Measurements from ENCODE around the gene LYPD3. TPM values are rescaled to one million over a fixed set of nuclear protein-coding genes. Genes with fewer than 3 reads are reported as not detected.
A peak's percentile ranks its signal among the peaks of the same experiment; 100 is the strongest.

The LYPD3 gene
- total RNA-seq, 2 experiments from 2014 or later, result not detected

DNA sequence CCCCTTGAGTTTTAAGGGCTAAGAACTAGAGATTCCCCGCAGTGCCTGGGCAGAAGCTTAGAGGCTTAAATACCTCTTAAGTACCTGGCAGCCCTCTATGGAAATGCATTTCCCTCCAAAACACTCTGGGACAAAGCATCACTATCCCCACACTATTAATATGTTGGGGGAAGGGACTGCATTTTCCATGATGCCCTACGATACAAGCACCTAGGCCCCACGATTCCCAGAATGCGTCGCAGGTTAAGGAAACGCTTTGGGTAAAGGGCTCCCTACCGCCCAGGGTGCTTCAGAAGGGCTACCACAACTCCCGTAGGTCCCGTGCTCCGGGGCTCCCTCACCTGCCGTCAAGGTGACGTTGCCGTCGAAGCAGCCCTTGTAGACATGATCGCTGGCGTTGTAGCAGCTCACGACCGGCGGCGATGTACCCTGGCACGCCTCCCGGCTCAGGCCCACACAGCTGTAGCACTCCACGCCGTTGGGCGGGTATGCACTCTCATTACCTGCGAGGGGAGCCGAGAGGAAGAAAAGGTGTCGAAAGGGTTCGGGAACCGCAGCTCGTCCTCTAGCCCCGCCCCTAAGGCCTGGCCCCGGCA is 2.5 kb downstream of the LYPD3 start:
- CTCF ChIA-PET (ENCODE audit: unreplicated experiment), result interaction anchor here (0.8 kb wide), 1 partner anchor 39 kb away, joined by 10 read pairs; no protein-coding TSS in a partner anchor
- TF ChIP-seq, protein P1, sequence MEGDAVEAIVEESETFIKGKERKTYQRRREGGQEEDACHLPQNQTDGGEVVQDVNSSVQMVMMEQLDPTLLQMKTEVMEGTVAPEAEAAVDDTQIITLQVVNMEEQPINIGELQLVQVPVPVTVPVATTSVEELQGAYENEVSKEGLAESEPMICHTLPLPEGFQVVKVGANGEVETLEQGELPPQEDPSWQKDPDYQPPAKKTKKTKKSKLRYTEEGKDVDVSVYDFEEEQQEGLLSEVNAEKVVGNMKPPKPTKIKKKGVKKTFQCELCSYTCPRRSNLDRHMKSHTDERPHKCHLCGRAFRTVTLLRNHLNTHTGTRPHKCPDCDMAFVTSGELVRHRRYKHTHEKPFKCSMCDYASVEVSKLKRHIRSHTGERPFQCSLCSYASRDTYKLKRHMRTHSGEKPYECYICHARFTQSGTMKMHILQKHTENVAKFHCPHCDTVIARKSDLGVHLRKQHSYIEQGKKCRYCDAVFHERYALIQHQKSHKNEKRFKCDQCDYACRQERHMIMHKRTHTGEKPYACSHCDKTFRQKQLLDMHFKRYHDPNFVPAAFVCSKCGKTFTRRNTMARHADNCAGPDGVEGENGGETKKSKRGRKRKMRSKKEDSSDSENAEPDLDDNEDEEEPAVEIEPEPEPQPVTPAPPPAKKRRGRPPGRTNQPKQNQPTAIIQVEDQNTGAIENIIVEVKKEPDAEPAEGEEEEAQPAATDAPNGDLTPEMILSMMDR (conservative IDR thresholded peaks at IDR 0.05; ENCODE audit: low read length), result no peak
- TF ChIP-seq EZH2phosphoT487 (IDR thresholded peaks at IDR 0.05; ENCODE audit: borderline replicate concordance, low read depth, low read length), result no peak
- no peak for DNase-seq (ENCODE audit: low spot score)
- Histone ChIP-seq H3K9me2 (ENCODE audit: insufficient read depth, low read length) (no peaks in the 10 kb centered on the region), H2AFZ (ENCODE audit: low read length) (no peak overlapping the region), H4K20me1 (ENCODE audit: insufficient read depth, low read length) (no peaks in the 10 kb centered on the region), H3K4me3 (ENCODE audit: low read depth, low read length, poor library complexity, severe bottlenecking) (no peak overlapping the region), H3K79me2 (ENCODE audit: insufficient read depth, low read depth, low read length) (no peaks in the 10 kb centered on the region), H3K4me2 (ENCODE audit: low read length) (0 out of 2 replicates have a peak overlapping the region, but pooled peaks have one; percentile 3), H3K27ac (ENCODE audit: low read depth, low read length, poor library complexity, severe bottlenecking) (no peak overlapping the region), H3K36me3 (ENCODE audit: insufficient read depth, low read length) (no peaks in the 10 kb centered on the region), H3K4me1 (ENCODE audit: insufficient read depth, low read length, poor library complexity, severe bottlenecking) (peaks cover 9% of the 10 kb centered on the region), H3K9me3 (ENCODE audit: low read length) (no peaks in the 10 kb centered on the region)
- BruUV-seq (replicated peaks), result no TSS peak
- intact Hi-C loops (cut with micrococcal nuclease; ENCODE audit: unreplicated experiment), result loop anchor here (2.0 kb wide), 1 partner anchor 42 kb away; the partner anchor contains the start of gene PHLDB3
- POLR2A ChIA-PET, result no interaction called here

DNA sequence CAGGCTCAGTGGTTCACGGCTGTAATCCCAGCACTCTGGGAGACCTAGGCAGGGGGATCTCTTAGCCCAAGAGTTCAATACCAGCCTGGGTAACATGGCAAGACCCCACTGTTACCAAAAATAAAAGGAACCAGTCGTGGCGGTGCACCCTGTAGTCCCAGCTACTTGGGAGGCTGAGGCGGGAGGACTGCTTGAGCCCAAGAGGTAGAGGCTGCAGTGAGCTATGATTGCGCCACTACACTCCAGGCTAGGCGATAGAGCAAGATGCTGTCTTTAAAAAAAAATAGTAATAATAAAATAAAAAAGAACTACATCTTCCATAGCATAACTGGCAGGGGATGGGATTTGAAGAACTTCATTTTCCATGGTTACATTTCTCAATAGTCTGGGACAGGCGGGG is 3.0 kb downstream of the LYPD3 start:
- no peak for DNase-seq (ENCODE audit: low spot score)
- Histone ChIP-seq H3K27ac (ENCODE audit: low read depth, low read length, poor library complexity, severe bottlenecking) (no peak overlapping the region), H3K36me3 (ENCODE audit: insufficient read depth, low read length) (no peaks in the 10 kb centered on the region), H2AFZ (ENCODE audit: low read length) (no peak overlapping the region), H3K4me2 (ENCODE audit: low read length) (no peak overlapping the region), H3K4me1 (ENCODE audit: insufficient read depth, low read length, poor library complexity, severe bottlenecking) (peaks cover 9% of the 10 kb centered on the region), H4K20me1 (ENCODE audit: insufficient read depth, low read length) (no peaks in the 10 kb centered on the region), H3K9me3 (ENCODE audit: low read length) (no peaks in the 10 kb centered on the region), H3K79me2 (ENCODE audit: insufficient read depth, low read depth, low read length) (no peaks in the 10 kb centered on the region), H3K9me2 (ENCODE audit: insufficient read depth, low read length) (no peaks in the 10 kb centered on the region), H3K4me3 (ENCODE audit: low read depth, low read length, poor library complexity, severe bottlenecking) (no peak overlapping the region)
- BruUV-seq (replicated peaks), result no TSS peak
- intact Hi-C loops (cut with micrococcal nuclease; ENCODE audit: unreplicated experiment), result loop anchor here (2.0 kb wide), 1 partner anchor 42 kb away; the partner anchor contains the start of gene PHLDB3
- POLR2A ChIA-PET, result no interaction called here
- CTCF ChIA-PET (ENCODE audit: unreplicated experiment), result no interaction called here
- no peak for TF ChIP-seq EZH2phosphoT487 (IDR thresholded peaks at IDR 0.05; ENCODE audit: borderline replicate concordance, low read depth, low read length)
- TF ChIP-seq, protein P1 (conservative IDR thresholded peaks at IDR 0.05; ENCODE audit: low read length), result no peak

DNA sequence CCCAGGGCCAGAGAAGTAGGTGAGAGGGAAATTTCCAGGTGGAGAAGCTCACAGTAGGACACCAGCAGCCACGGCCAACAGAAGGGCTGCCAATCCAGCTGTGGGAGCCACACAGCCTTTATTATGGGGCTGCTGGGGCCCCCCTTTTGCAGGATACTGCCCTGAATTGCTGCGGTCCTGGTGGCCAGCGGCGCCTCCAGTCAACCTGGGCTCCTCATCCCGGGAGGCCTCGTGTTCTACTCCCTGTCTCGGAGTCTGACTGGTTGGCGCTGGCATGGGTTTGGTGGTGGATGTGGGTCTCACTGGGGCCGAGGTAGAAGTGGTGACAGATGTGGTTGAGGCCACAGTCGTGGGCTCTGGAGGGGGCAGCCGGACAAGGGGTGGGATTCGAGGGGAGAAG is 4.1 kb downstream of the LYPD3 start:
- Histone ChIP-seq H3K79me2 (ENCODE audit: insufficient read depth, low read depth, low read length) (no peaks in the 10 kb centered on the region), H3K4me2 (ENCODE audit: low read length) (no peak overlapping the region), H3K9me2 (ENCODE audit: insufficient read depth, low read length) (no peaks in the 10 kb centered on the region), H3K27ac (ENCODE audit: low read depth, low read length, poor library complexity, severe bottlenecking) (no peak overlapping the region), H3K4me3 (ENCODE audit: low read depth, low read length, poor library complexity, severe bottlenecking) (no peak overlapping the region), H4K20me1 (ENCODE audit: insufficient read depth, low read length) (no peaks in the 10 kb centered on the region), H3K4me1 (ENCODE audit: insufficient read depth, low read length, poor library complexity, severe bottlenecking) (peaks cover 9% of the 10 kb centered on the region), H3K9me3 (ENCODE audit: low read length) (no peaks in the 10 kb centered on the region), H2AFZ (ENCODE audit: low read length) (no peak overlapping the region), H3K36me3 (ENCODE audit: insufficient read depth, low read length) (no peaks in the 10 kb centered on the region)
- CTCF ChIA-PET (ENCODE audit: unreplicated experiment), result no interaction called here
- DNase-seq (ENCODE audit: low spot score), result no peak
- POLR2A ChIA-PET, result no interaction called here
- TF ChIP-seq, protein P1 (conservative IDR thresholded peaks at IDR 0.05; ENCODE audit: low read length), result no peak
- TF ChIP-seq EZH2phosphoT487 (IDR thresholded peaks at IDR 0.05; ENCODE audit: borderline replicate concordance, low read depth, low read length), result no peak
- intact Hi-C loops (cut with micrococcal nuclease; ENCODE audit: unreplicated experiment), result no loop called here
- no TSS peak for BruUV-seq (replicated peaks)

All from OCI-LY7 (cell line).